Suprapubic skin (tissue), 4 donors: Measurements from ENCODE around the gene AQP9. TPM values are rescaled to one million over a fixed set of nuclear protein-coding genes. Genes with fewer than 3 reads are reported as not detected.

Experiments used
- DNase-seq, 2 donors: peaks; one replicate each; pipeline ENCODE4 v3.0.0-alpha.2; 2019; ENCODE audit warnings: low spot score in 2 of 2
- H3K27ac ChIP-seq: fragments of 200-600 bp; sonication (generic); one replicate; pipeline ENCODE4 v1.5.1; 2019
- H3K27me3 ChIP-seq: fragments of 200-600 bp; sonication (generic); one replicate; pipeline ENCODE4 v1.5.1; 2019
- H3K36me3 ChIP-seq: fragments of 200-600 bp; sonication (generic); one replicate; pipeline ENCODE4 v1.5.1; 2019
- H3K4me1 ChIP-seq: fragments of 200-600 bp; sonication (generic); one replicate; pipeline ENCODE4 v1.5.1; 2019
- H3K4me3 ChIP-seq: fragments of 200-600 bp; sonication (generic); one replicate; pipeline ENCODE4 v1.5.1; 2019; ENCODE audit warnings: mild to moderate bottlenecking
- H3K9me3 ChIP-seq: fragments of 200-600 bp; sonication (generic); one replicate; pipeline ENCODE4 v1.5.1; 2019
- EP300 ChIP-seq: sonication (generic); formaldehyde crosslinking; IDR thresholded peaks from one replicate; pipeline ENCODE4 v1.6.1; 2017; ENCODE audit warnings: antibody characterized with exemption
- POLR2A ChIP-seq, 2 donors: fragments of 450-650 bp; IDR thresholded peaks; one replicate each; pipeline ENCODE4 v1.6.1; 2017; ENCODE audit warnings: antibody characterized with exemption in 2 of 2, mild to moderate bottlenecking in 2 of 2, moderate library complexity in 2 of 2
- POLR2AphosphoS5 ChIP-seq, 3 donors: sonication (generic); formaldehyde crosslinking; IDR thresholded peaks; one replicate each; pipeline ENCODE4 v1.6.1; 2017; ENCODE audit warnings: antibody characterized with exemption in 3 of 3
- WGBS: methylation state at CpG from one replicate; pipeline ENCODE4 v1.1.5; 2018; 5-methylcytosine and 5-hydroxymethylcytosine counted together
- total RNA-seq, 4 donors: library from RNA; depleted of rRNA; stranded (reverse); fragments of >200 nt; gene quantifications; one replicate each; pipeline ENCODE4 v1.1.0, GENCODE V29; 2016
- TF ChIP-seq, protein P1 (sequence below), 2 donors: fragments of 200-600 bp in 1 of 2; fragments of 450-650 bp in 1 of 2; sonication (generic) in 1 of 2; IDR thresholded peaks; one replicate each; pipeline ENCODE4 v1.5.1; 2016 to 2019; ENCODE audit warnings: antibody characterized with exemption in 2 of 2, mild to moderate bottlenecking in 1 of 2, moderate library complexity in 1 of 2

Gene AQP9, protein sequence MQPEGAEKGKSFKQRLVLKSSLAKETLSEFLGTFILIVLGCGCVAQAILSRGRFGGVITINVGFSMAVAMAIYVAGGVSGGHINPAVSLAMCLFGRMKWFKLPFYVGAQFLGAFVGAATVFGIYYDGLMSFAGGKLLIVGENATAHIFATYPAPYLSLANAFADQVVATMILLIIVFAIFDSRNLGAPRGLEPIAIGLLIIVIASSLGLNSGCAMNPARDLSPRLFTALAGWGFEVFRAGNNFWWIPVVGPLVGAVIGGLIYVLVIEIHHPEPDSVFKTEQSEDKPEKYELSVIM
- total RNA-seq = 10 to 100 TPM in 3 of 4 donors, 1 to 10 TPM in 1; 7.6 to 49.0 (median 32.7) TPM

DNA sequence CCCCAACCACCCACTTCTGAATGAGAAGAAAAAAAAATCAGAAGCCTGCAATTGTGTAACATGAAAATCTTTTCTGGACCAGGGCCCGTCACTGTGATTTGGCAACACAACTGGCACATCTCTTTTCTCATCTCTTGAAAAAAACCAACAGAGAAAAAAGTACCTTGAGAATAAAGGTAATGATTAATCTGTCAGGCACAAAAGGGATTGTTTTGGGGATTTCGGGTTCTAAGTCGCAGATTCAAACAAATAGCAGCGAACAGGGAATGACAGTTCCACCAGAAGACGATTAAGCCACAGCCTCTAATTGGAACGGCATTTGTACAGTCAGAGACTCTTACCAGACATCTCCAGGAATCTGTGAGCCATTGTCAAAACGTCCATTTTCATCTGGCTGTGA is at the start of gene AQP9:
TSS of gene AQP9 (plus strand) at position 276 of the 400 bp plus-strand sequence. CDS start 185 bp downstream, outside the sequence.
- Histone ChIP-seq H3K27ac (no peak within 1 kb of the TSS), H3K9me3 (no peaks in the 10 kb centered on the region), H3K4me1 (peaks cover 12% of the 10 kb centered on the region), H3K4me3 (no peak within 1 kb of the TSS), H3K36me3 (no peaks in the 10 kb centered on the region), H3K27me3 (no peaks in the 10 kb centered on the region)
- TF ChIP-seq POLR2AphosphoS5 (IDR thresholded peaks at IDR 0.05) = no peak
- no peak for TF ChIP-seq POLR2A (IDR thresholded peaks at IDR 0.05)
- TF ChIP-seq, protein P1, sequence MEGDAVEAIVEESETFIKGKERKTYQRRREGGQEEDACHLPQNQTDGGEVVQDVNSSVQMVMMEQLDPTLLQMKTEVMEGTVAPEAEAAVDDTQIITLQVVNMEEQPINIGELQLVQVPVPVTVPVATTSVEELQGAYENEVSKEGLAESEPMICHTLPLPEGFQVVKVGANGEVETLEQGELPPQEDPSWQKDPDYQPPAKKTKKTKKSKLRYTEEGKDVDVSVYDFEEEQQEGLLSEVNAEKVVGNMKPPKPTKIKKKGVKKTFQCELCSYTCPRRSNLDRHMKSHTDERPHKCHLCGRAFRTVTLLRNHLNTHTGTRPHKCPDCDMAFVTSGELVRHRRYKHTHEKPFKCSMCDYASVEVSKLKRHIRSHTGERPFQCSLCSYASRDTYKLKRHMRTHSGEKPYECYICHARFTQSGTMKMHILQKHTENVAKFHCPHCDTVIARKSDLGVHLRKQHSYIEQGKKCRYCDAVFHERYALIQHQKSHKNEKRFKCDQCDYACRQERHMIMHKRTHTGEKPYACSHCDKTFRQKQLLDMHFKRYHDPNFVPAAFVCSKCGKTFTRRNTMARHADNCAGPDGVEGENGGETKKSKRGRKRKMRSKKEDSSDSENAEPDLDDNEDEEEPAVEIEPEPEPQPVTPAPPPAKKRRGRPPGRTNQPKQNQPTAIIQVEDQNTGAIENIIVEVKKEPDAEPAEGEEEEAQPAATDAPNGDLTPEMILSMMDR (IDR thresholded peaks at IDR 0.05) = no peak
- no peak for TF ChIP-seq EP300
- WGBS = 46% methylated on average over 7 of the region's 7 CpGs
- no peak for DNase-seq

DNA sequence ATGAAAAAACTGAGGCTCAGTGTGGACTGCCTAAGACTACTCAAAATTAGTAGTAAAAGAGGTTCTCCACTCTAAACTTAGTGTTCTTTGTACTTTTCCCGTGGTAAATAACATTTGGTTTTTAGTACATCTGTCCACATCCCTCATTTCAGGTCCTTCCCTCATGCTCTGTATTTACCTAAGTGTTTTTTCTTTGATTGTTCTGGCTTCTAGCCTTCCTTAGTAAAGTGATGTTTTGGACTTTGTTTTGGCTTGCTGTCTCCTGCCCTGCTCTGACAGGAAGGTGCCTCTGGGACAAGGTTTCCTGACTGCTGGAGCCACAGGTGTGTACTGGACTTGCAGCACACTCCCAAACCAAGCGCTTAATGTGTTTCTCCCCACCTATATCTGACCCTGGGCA is 42.8 kb upstream of the AQP9 start:
- DNase-seq = no peak
- Histone ChIP-seq H3K4me1 (no peaks in the 10 kb centered on the region), H3K27ac (no peak overlapping the region), H3K4me3 (no peak overlapping the region), H3K9me3 (no peaks in the 10 kb centered on the region), H3K27me3 (no peaks in the 10 kb centered on the region), H3K36me3 (no peaks in the 10 kb centered on the region)
- 68% methylated on average over 2 of the region's 2 CpGs for WGBS
- no peak for TF ChIP-seq POLR2AphosphoS5 (IDR thresholded peaks at IDR 0.05)

GRCh38 chr15:58096529-58097084 is 41.6 kb upstream of the AQP9 start:
- DNase-seq = no peak
- Histone ChIP-seq H3K4me3 (no peak overlapping the region), H3K36me3 (no peaks in the 10 kb centered on the region), H3K4me1 (no peaks in the 10 kb centered on the region), H3K27ac (no peak overlapping the region), H3K27me3 (no peaks in the 10 kb centered on the region), H3K9me3 (no peaks in the 10 kb centered on the region)
- WGBS = 89% methylated on average over 6 of the region's 6 CpGs
- TF ChIP-seq, protein P1 (IDR thresholded peaks at IDR 0.05) = no peak
- TF ChIP-seq POLR2AphosphoS5 (IDR thresholded peaks at IDR 0.05) (no peak), EP300 (no peak), POLR2A (IDR thresholded peaks at IDR 0.05) (no peak)

DNA sequence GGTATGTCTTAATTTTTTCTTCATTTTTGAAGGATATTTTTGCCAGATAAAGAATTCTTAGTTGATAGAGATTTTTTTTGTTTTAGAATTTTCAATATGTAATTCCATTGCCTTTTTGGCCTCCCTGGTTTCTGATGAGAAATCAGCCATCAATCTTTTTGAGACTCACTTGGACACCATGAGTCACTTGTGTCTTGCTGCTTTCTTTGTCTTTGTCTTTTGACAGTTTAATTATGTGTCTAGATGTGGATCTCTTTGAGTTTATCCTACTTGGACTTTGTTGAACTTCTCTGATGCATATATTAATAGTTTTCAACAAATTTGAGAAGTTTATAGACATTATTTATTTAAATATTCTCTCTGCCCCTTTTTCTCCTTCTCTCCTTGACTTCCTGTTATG is 34.7 kb upstream of the AQP9 start:
- H3K27me3 ChIP-seq = peaks cover 6% of the 10 kb centered on the region
- TF ChIP-seq, protein P1 (IDR thresholded peaks at IDR 0.05) = no peak
- no peak for TF ChIP-seq POLR2AphosphoS5 (IDR thresholded peaks at IDR 0.05)
- TF ChIP-seq POLR2A (IDR thresholded peaks at IDR 0.05) = no peak
- no peak for TF ChIP-seq EP300
- H3K4me1 ChIP-seq = no peaks in the 10 kb centered on the region
- H3K9me3 ChIP-seq = no peaks in the 10 kb centered on the region
- H3K36me3 ChIP-seq = no peaks in the 10 kb centered on the region
- DNase-seq = no peak
- no peak overlapping the region for H3K4me3 ChIP-seq
- no peak overlapping the region for H3K27ac ChIP-seq

GRCh38 chr15:58108117-58108516 is 30.1 kb upstream of the AQP9 start:
- WGBS = 87% methylated on average over 2 of the region's 2 CpGs
- peaks cover 24% of the 10 kb centered on the region for H3K27me3 ChIP-seq
- no peak for DNase-seq
- no peaks in the 10 kb centered on the region for H3K36me3 ChIP-seq
- H3K27ac ChIP-seq = no peak overlapping the region
- no peaks in the 10 kb centered on the region for H3K9me3 ChIP-seq
- TF ChIP-seq, protein P1 (IDR thresholded peaks at IDR 0.05) = no peak
- TF ChIP-seq POLR2AphosphoS5 (IDR thresholded peaks at IDR 0.05) (no peak), POLR2A (IDR thresholded peaks at IDR 0.05) (no peak), EP300 (no peak)
- H3K4me3 ChIP-seq = no peak overlapping the region
- no peaks in the 10 kb centered on the region for H3K4me1 ChIP-seq
